Measurements from ENCODE around the gene ADGRF4.

ADGRF4 gene

GRCh38 chr6:47716207-47716606 lies 17.8 kb downstream of the ADGRF4 start:
- Histone ChIP-seq H3K9ac (ENCODE audit: low read length) (no peak overlapping the region), H3K4me3 (ENCODE audit: low read depth, low read length) (no peak overlapping the region), H3K4ac (ENCODE audit: low read depth, low read length) (no peak overlapping the region), H3K9me3 (ENCODE audit: insufficient read depth, low read depth, low read length) (no peaks in the 10 kb centered on the region), H2BK120ac (ENCODE audit: insufficient read depth, low read length, poor library complexity) (no peak overlapping the region), H4K91ac (ENCODE audit: low read depth, low read length) (no peak overlapping the region), H3K14ac (ENCODE audit: low read length) (no peak overlapping the region), H3K27me3 (ENCODE audit: insufficient read depth, low read length) (no peaks in the 10 kb centered on the region), H3K79me2 (ENCODE audit: control insufficient read depth, insufficient read depth, low read length, poor library complexity) (no peaks in the 10 kb centered on the region), H3K79me1 (ENCODE audit: low read length) (no peaks in the 10 kb centered on the region), H2AFZ (ENCODE audit: insufficient read depth, low read length, poor library complexity) (no peak overlapping the region), H2BK12ac (ENCODE audit: low read length) (no peak overlapping the region), H3K27ac (ENCODE audit: low read depth, low read length) (no peak overlapping the region), H2AK5ac (ENCODE audit: low read length) (no peak overlapping the region), H3K36me3 (ENCODE audit: control insufficient read depth in 1 of 2, insufficient read depth in 2 of 2, low read length in 2 of 2) (no peaks in the 10 kb centered on the region), H3K4me1 (ENCODE audit: control insufficient read depth in 1 of 2, insufficient read depth in 2 of 2, low read length in 2 of 2) (no peaks in the 10 kb centered on the region), H3K4me2 (ENCODE audit: low read length) (no peak overlapping the region), H4K8ac (ENCODE audit: low read depth, low read length) (no peak overlapping the region), H3K23ac (ENCODE audit: low read length) (no peak overlapping the region), H4K12ac (ENCODE audit: low read depth, low read length) (no peak overlapping the region), H3K18ac (ENCODE audit: low read length) (no peak overlapping the region), H2BK5ac (ENCODE audit: low read depth, low read length, poor library complexity) (no peak overlapping the region)
- no peak for DNase-seq
- WGBS (ENCODE audit: extremely low coverage, insufficient coverage, insufficient read length), result no CpG with 5 or more reads among the region's 2 CpGs

GRCh38 chr6:47718571-47718970 lies 20.2 kb downstream of the ADGRF4 start:
- no peak overlapping the region for H2AFZ ChIP-seq (ENCODE audit: insufficient read depth, low read length, poor library complexity)
- H3K27ac ChIP-seq (ENCODE audit: low read depth, low read length), result no peak overlapping the region
- no peak overlapping the region for H3K9ac ChIP-seq (ENCODE audit: low read length)
- H3K23ac ChIP-seq (ENCODE audit: low read length), result no peak overlapping the region
- H3K27me3 ChIP-seq (ENCODE audit: insufficient read depth, low read length), result no peaks in the 10 kb centered on the region
- no peak overlapping the region for H4K12ac ChIP-seq (ENCODE audit: low read depth, low read length)
- no peak overlapping the region for H3K4me2 ChIP-seq (ENCODE audit: low read length)
- H3K79me1 ChIP-seq (ENCODE audit: low read length), result no peaks in the 10 kb centered on the region
- H2BK12ac ChIP-seq (ENCODE audit: low read length), result no peak overlapping the region
- no peak overlapping the region for H4K8ac ChIP-seq (ENCODE audit: low read depth, low read length)
- H3K9me3 ChIP-seq (ENCODE audit: insufficient read depth, low read depth, low read length), result no peaks in the 10 kb centered on the region
- H3K4ac ChIP-seq (ENCODE audit: low read depth, low read length), result no peak overlapping the region
- no peaks in the 10 kb centered on the region for H3K36me3 ChIP-seq (ENCODE audit: control insufficient read depth in 1 of 2, insufficient read depth in 2 of 2, low read length in 2 of 2)
- no peak overlapping the region for H3K14ac ChIP-seq (ENCODE audit: low read length)
- H3K4me3 ChIP-seq (ENCODE audit: low read depth, low read length), result no peak overlapping the region
- no peak overlapping the region for H4K91ac ChIP-seq (ENCODE audit: low read depth, low read length)
- no CpG with 5 or more reads among the region's 1 CpG for WGBS (ENCODE audit: extremely low coverage, insufficient coverage, insufficient read length)
- no peaks in the 10 kb centered on the region for H3K79me2 ChIP-seq (ENCODE audit: control insufficient read depth, insufficient read depth, low read length, poor library complexity)
- no peak for DNase-seq
- no peak overlapping the region for H3K18ac ChIP-seq (ENCODE audit: low read length)
- H2AK5ac ChIP-seq (ENCODE audit: low read length), result no peak overlapping the region
- H3K4me1 ChIP-seq (ENCODE audit: control insufficient read depth in 1 of 2, insufficient read depth in 2 of 2, low read length in 2 of 2), result no peaks in the 10 kb centered on the region
- H2BK5ac ChIP-seq (ENCODE audit: low read depth, low read length, poor library complexity), result no peak overlapping the region
- H2BK120ac ChIP-seq (ENCODE audit: insufficient read depth, low read length, poor library complexity), result no peak overlapping the region

GRCh38 chr6:47721189-47721588 lies 22.8 kb downstream of the ADGRF4 start:
- Histone ChIP-seq H4K12ac (ENCODE audit: low read depth, low read length) (no peak overlapping the region), H3K27ac (ENCODE audit: low read depth, low read length) (no peak overlapping the region), H3K4me2 (ENCODE audit: low read length) (no peak overlapping the region), H3K36me3 (ENCODE audit: control insufficient read depth in 1 of 2, insufficient read depth in 2 of 2, low read length in 2 of 2) (no peaks in the 10 kb centered on the region), H2BK12ac (ENCODE audit: low read length) (no peak overlapping the region), H3K14ac (ENCODE audit: low read length) (no peak overlapping the region), H3K79me1 (ENCODE audit: low read length) (no peaks in the 10 kb centered on the region), H3K79me2 (ENCODE audit: control insufficient read depth, insufficient read depth, low read length, poor library complexity) (no peaks in the 10 kb centered on the region), H3K9ac (ENCODE audit: low read length) (no peak overlapping the region), H3K4me1 (ENCODE audit: control insufficient read depth in 1 of 2, insufficient read depth in 2 of 2, low read length in 2 of 2) (no peaks in the 10 kb centered on the region), H4K8ac (ENCODE audit: low read depth, low read length) (no peak overlapping the region), H3K27me3 (ENCODE audit: insufficient read depth, low read length) (no peaks in the 10 kb centered on the region), H3K4me3 (ENCODE audit: low read depth, low read length) (no peak overlapping the region), H2AFZ (ENCODE audit: insufficient read depth, low read length, poor library complexity) (no peak overlapping the region), H4K91ac (ENCODE audit: low read depth, low read length) (no peak overlapping the region), H3K18ac (ENCODE audit: low read length) (no peak overlapping the region), H3K4ac (ENCODE audit: low read depth, low read length) (no peak overlapping the region), H3K23ac (ENCODE audit: low read length) (no peak overlapping the region), H2BK5ac (ENCODE audit: low read depth, low read length, poor library complexity) (no peak overlapping the region), H2AK5ac (ENCODE audit: low read length) (no peak overlapping the region), H3K9me3 (ENCODE audit: insufficient read depth, low read depth, low read length) (no peaks in the 10 kb centered on the region), H2BK120ac (ENCODE audit: insufficient read depth, low read length, poor library complexity) (no peak overlapping the region)
- DNase-seq, result no peak
- WGBS (ENCODE audit: extremely low coverage, insufficient coverage, insufficient read length), result no CpG with 5 or more reads among the region's 4 CpGs

GRCh38 chr6:47722194-47722593 lies 23.8 kb downstream of the ADGRF4 start:
- Histone ChIP-seq H3K4me3 (ENCODE audit: low read depth, low read length) (no peak overlapping the region), H2AK5ac (ENCODE audit: low read length) (no peak overlapping the region), H4K8ac (ENCODE audit: low read depth, low read length) (no peak overlapping the region), H4K12ac (ENCODE audit: low read depth, low read length) (no peak overlapping the region), H2BK5ac (ENCODE audit: low read depth, low read length, poor library complexity) (no peak overlapping the region), H3K9ac (ENCODE audit: low read length) (no peak overlapping the region), H3K79me1 (ENCODE audit: low read length) (no peaks in the 10 kb centered on the region), H4K91ac (ENCODE audit: low read depth, low read length) (no peak overlapping the region), H3K14ac (ENCODE audit: low read length) (no peak overlapping the region), H2AFZ (ENCODE audit: insufficient read depth, low read length, poor library complexity) (no peak overlapping the region), H2BK12ac (ENCODE audit: low read length) (no peak overlapping the region), H3K27me3 (ENCODE audit: insufficient read depth, low read length) (no peaks in the 10 kb centered on the region), H3K9me3 (ENCODE audit: insufficient read depth, low read depth, low read length) (no peaks in the 10 kb centered on the region), H3K23ac (ENCODE audit: low read length) (no peak overlapping the region), H3K18ac (ENCODE audit: low read length) (no peak overlapping the region), H3K36me3 (ENCODE audit: control insufficient read depth in 1 of 2, insufficient read depth in 2 of 2, low read length in 2 of 2) (no peaks in the 10 kb centered on the region), H3K4me2 (ENCODE audit: low read length) (no peak overlapping the region), H2BK120ac (ENCODE audit: insufficient read depth, low read length, poor library complexity) (no peak overlapping the region), H3K27ac (ENCODE audit: low read depth, low read length) (no peak overlapping the region), H3K79me2 (ENCODE audit: control insufficient read depth, insufficient read depth, low read length, poor library complexity) (no peaks in the 10 kb centered on the region), H3K4me1 (ENCODE audit: control insufficient read depth in 1 of 2, insufficient read depth in 2 of 2, low read length in 2 of 2) (no peaks in the 10 kb centered on the region), H3K4ac (ENCODE audit: low read depth, low read length) (no peak overlapping the region)
- no CpG with 5 or more reads among the region's 3 CpGs for WGBS (ENCODE audit: extremely low coverage, insufficient coverage, insufficient read length)
- DNase-seq, result no peak
